HCT116 (cell line): Measurements from ENCODE around the gene CES5A. TPM values are rescaled to one million over a fixed set of nuclear protein-coding genes. Genes with fewer than 3 reads are reported as not detected.

Source experiments
- ATAC-seq: fragments of 200-7000 bp; cut with Tn5 transposase; 2 replicates; pipeline ENCODE4 v1.9.1; 2020; ENCODE audit warnings: mild to moderate bottlenecking, moderate library complexity
- BruUV-seq: library from RNA; stranded (reverse); fragments of 400-500 nt; replicated peaks from 2 replicates; lab custom pipeline; 2021; lab: Mats Ljungman, UMichigan
- CTCF ChIA-PET: fragments of 300-600 bp; sonication (Branson Sonifier 250); formaldehyde crosslinking; loops from one replicate; lab custom pipeline; 2021; ENCODE audit warnings: antibody characterized with exemption; lab: Charles Lee
- POLR2A ChIA-PET: fragments of 300-600, 350-600 bp; sonication (Branson Sonifier 250); formaldehyde crosslinking; loops from one replicate; lab custom pipeline; 2021; ENCODE audit warnings: antibody characterized with exemption; lab: Charles Lee
- RAD21 ChIA-PET, 2 experiments: fragments of 300-600 bp; sonication (Branson Sonifier 250); formaldehyde crosslinking; loops; one replicate each; lab custom pipeline; 2023; ENCODE audit warnings: low total read pairs in 2 of 2; ENCODE audit not compliant: uncharacterized antibody in 2 of 2, unreplicated experiment in 2 of 2, low non-redundant PET in 1 of 2; lab: Charles Lee
- DNase-seq: peaks from one replicate; pipeline ENCODE4 v3.0.0-alpha.2; 2010; ENCODE audit warnings: low read depth, low spot score
- H2AFZ ChIP-seq: fragments of 200-600 bp; shearing (Covaris generic), sonication (generic); 2 replicates; pipeline ENCODE4 v1.6.1; 2017; ENCODE audit warnings: low read depth, mixed run types, mixed read lengths, antibody characterized with exemption, low read length; ENCODE audit not compliant: poor library complexity, severe bottlenecking
- H3K27ac ChIP-seq: 2 replicates; pipeline ENCODE4 v1.5.1; 2012; ENCODE audit warnings: low read depth, low read length
- H3K27me3 ChIP-seq: fragments of 200-600 bp; sonication (generic); 2 replicates; pipeline ENCODE4 v1.6.1; 2016; ENCODE audit warnings: mixed run types, low read length, mixed read lengths; ENCODE audit not compliant: insufficient read depth
- H3K36me3 ChIP-seq, 2 experiments: fragments of 200-500 bp in 1 of 2; fragments of 200-600 bp in 1 of 2; sonication (Bioruptor generic) in 1 of 2; sonication (generic) in 1 of 2; 2 replicates each; pipeline versions ENCODE4 v1.5.1 to v1.6.1; 2014 to 2016; ENCODE audit warnings: low read length in 2 of 2, inconsistent platforms in 1 of 2, mixed read lengths in 1 of 2, mixed run types in 1 of 2; ENCODE audit not compliant: insufficient read depth in 2 of 2, control insufficient read depth in 1 of 2
- H3K4me1 ChIP-seq, 2 experiments: fragments of 200-600 bp in 1 of 2; sonication (generic) in 1 of 2; 2 replicates each; pipeline versions ENCODE4 v1.5.1 to v1.6.1; 2012 to 2017; ENCODE audit warnings: low read length in 2 of 2, inconsistent platforms in 1 of 2, mild to moderate bottlenecking in 1 of 2, mixed read lengths in 1 of 2, mixed run types in 1 of 2, moderate library complexity in 1 of 2; ENCODE audit not compliant: insufficient read depth in 2 of 2, control insufficient read depth in 1 of 2
- H3K4me2 ChIP-seq: fragments of 200-600 bp; sonication (generic); 2 replicates; pipeline ENCODE4 v1.6.1; 2017; ENCODE audit warnings: mixed run types, low read length, mixed read lengths
- H3K4me3 ChIP-seq, 2 experiments: fragments of 200-600 bp in 1 of 2; sonication (generic) in 1 of 2; replicated peaks in 1 of 2; 2 replicates each; pipeline ENCODE4 v1.5.1; 2011 to 2016; ENCODE audit warnings: low read length in 2 of 2, control low read depth in 1 of 2, low read depth in 1 of 2, mild to moderate bottlenecking in 1 of 2, mixed read lengths in 1 of 2, mixed run types in 1 of 2
- H3K79me2 ChIP-seq: fragments of 200-600 bp; sonication (generic); 2 replicates; pipeline ENCODE4 v1.6.1; 2017; ENCODE audit warnings: mild to moderate bottlenecking, mixed run types, low read length, moderate library complexity, mixed read lengths; ENCODE audit not compliant: insufficient read depth
- H3K9ac ChIP-seq: fragments of 200-600 bp; sonication (generic); 2 replicates; pipeline ENCODE4 v1.6.1; 2016; ENCODE audit warnings: low read length, mixed read lengths
- H3K9me2 ChIP-seq: fragments of 200-600 bp; sonication (generic), shearing (Covaris generic); 2 replicates; pipeline ENCODE4 v1.6.1; 2017; ENCODE audit warnings: mixed run types, mild to moderate bottlenecking, moderate library complexity; ENCODE audit not compliant: insufficient read depth
- H3K9me3 ChIP-seq, 2 experiments: fragments of 200-500 bp in 1 of 2; fragments of 200-600 bp in 1 of 2; sonication (Bioruptor generic) in 1 of 2; sonication (generic) in 1 of 2; 2 replicates each; pipeline ENCODE4 v1.6.1; 2014 to 2017; ENCODE audit warnings: low read length in 2 of 2, mixed read lengths in 2 of 2, inconsistent platforms in 1 of 2, low read depth in 1 of 2, mild to moderate bottlenecking in 1 of 2, mixed run types in 1 of 2, moderate library complexity in 1 of 2; ENCODE audit not compliant: control insufficient read depth in 1 of 2, insufficient read depth in 1 of 2
- H4K20me1 ChIP-seq: fragments of 200-600 bp; sonication (generic), shearing (Covaris generic); 2 replicates; pipeline ENCODE4 v1.6.1; 2017; ENCODE audit warnings: mixed run types, mild to moderate bottlenecking, moderate library complexity; ENCODE audit not compliant: insufficient read depth
- CBX3 ChIP-seq: IDR thresholded peaks from 2 replicates; pipeline ENCODE4 v1.6.1; 2012; ENCODE audit warnings: low read depth
- CEBPB ChIP-seq: IDR thresholded peaks from 2 replicates; pipeline ENCODE4 v1.6.1; 2012; ENCODE audit warnings: low read depth
- EGR1 ChIP-seq: IDR thresholded peaks from 2 replicates; pipeline ENCODE4 v1.6.1; 2012; ENCODE audit warnings: low read depth
- POLR2AphosphoS5 ChIP-seq: IDR thresholded peaks from 2 replicates; pipeline ENCODE4 v1.6.1; 2011; ENCODE audit warnings: mild to moderate bottlenecking, low read depth, low read length, moderate library complexity
- RAD21 ChIP-seq: IDR thresholded peaks from 2 replicates; pipeline ENCODE4 v1.6.1; 2012; ENCODE audit warnings: low read depth, mild to moderate bottlenecking
- SIN3A ChIP-seq: IDR thresholded peaks from 2 replicates; pipeline ENCODE4 v1.6.1; 2012; ENCODE audit warnings: low read depth
- SP1 ChIP-seq: IDR thresholded peaks from 2 replicates; pipeline ENCODE4 v1.6.1; 2012; ENCODE audit warnings: low read depth
- SRF ChIP-seq: IDR thresholded peaks from 2 replicates; pipeline ENCODE4 v1.6.1; 2012; ENCODE audit warnings: low read depth
- ZNF274 ChIP-seq: fragments of 200-500 bp; sonication (Bioruptor generic); IDR thresholded peaks from 2 replicates; pipeline ENCODE4 v1.6.1; 2014; ENCODE audit warnings: mild to moderate bottlenecking, low read depth, low read length, inconsistent platforms
- intact Hi-C: fragments of 100-400 bp; cut with micrococcal nuclease; formaldehyde crosslinking; loops from 2 replicates; pipeline ENCODE4 v1.10.0; 2022
- total RNA-seq: library from RNA; stranded (reverse); gene quantifications from one replicate; pipeline ENCODE4 v1.2.1, GENCODE V29; 2021; ENCODE audit not compliant: unreplicated experiment
- TF ChIP-seq, protein P1 (sequence below), 3 experiments: fragments of 200-600 bp in 1 of 3; sonication (generic) in 1 of 3; IDR thresholded peaks in 2 of 3; conservative IDR thresholded peaks in 1 of 3; 2 replicates each; pipeline ENCODE4 v1.5.1; 2012 to 2017; ENCODE audit warnings: low read depth in 2 of 3, low read length in 2 of 3, antibody characterized with exemption in 1 of 3, borderline replicate concordance in 1 of 3, control low read depth in 1 of 3, mild to moderate bottlenecking in 1 of 3, mixed read lengths in 1 of 3, mixed run types in 1 of 3, moderate library complexity in 1 of 3; ENCODE audit not compliant: insufficient read depth in 1 of 3

The CES5A gene
- total RNA-seq, 1 experiment from 2014 or later: not detected

DNA sequence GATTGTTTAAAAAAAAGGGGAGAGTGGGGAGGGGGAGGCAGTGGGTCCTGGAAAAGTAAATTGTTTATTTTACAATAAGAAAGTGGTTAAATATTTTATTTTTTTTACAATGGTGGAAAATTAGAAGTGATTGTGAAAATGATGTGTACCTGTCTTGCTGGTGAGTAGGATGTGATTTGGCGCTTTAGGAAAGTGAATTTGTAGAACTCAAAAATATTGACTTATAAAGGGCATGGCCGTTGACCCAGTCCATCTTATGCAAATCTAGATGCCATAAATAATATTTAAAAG is 32.1 kb downstream of the CES5A start:
- ChIA-PET RAD21 (no interaction called here), POLR2A (no interaction called here), CTCF (no interaction called here)
- no peak overlapping the region for H3K9ac ChIP-seq
- no peak overlapping the region for H3K27ac ChIP-seq
- ATAC-seq (no peak), DNase-seq (no peak)
- peaks cover 27% of the 10 kb centered on the region for H3K27me3 ChIP-seq
- no peak overlapping the region for H3K4me3 ChIP-seq
- TF ChIP-seq SRF: no peak
- no peak for TF ChIP-seq RAD21
- TF ChIP-seq, protein P1, sequence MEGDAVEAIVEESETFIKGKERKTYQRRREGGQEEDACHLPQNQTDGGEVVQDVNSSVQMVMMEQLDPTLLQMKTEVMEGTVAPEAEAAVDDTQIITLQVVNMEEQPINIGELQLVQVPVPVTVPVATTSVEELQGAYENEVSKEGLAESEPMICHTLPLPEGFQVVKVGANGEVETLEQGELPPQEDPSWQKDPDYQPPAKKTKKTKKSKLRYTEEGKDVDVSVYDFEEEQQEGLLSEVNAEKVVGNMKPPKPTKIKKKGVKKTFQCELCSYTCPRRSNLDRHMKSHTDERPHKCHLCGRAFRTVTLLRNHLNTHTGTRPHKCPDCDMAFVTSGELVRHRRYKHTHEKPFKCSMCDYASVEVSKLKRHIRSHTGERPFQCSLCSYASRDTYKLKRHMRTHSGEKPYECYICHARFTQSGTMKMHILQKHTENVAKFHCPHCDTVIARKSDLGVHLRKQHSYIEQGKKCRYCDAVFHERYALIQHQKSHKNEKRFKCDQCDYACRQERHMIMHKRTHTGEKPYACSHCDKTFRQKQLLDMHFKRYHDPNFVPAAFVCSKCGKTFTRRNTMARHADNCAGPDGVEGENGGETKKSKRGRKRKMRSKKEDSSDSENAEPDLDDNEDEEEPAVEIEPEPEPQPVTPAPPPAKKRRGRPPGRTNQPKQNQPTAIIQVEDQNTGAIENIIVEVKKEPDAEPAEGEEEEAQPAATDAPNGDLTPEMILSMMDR (IDR thresholded peaks at IDR 0.05 in 2 of 3, conservative IDR thresholded peaks at IDR 0.05 in 1 of 3; ENCODE audit: borderline replicate concordance in 1 of 3, insufficient read depth in 1 of 3, low read depth in 2 of 3, low read length in 2 of 3): no peak
- TF ChIP-seq SP1: no peak
- TF ChIP-seq CBX3: no peak
- TF ChIP-seq CEBPB: no peak
- TF ChIP-seq EGR1: no peak
- no peak for TF ChIP-seq SIN3A
- no peak for TF ChIP-seq ZNF274
- no peak for TF ChIP-seq POLR2AphosphoS5
- no peaks in the 10 kb centered on the region for H4K20me1 ChIP-seq
- BruUV-seq: no TSS peak
- H2AFZ ChIP-seq: no peak overlapping the region
- H3K36me3 ChIP-seq: no peaks in the 10 kb centered on the region
- H3K9me3 ChIP-seq: no peaks in the 10 kb centered on the region
- no peak overlapping the region for H3K4me2 ChIP-seq
- H3K79me2 ChIP-seq: no peaks in the 10 kb centered on the region
- H3K9me2 ChIP-seq: no peaks in the 10 kb centered on the region
- intact Hi-C loops: loop anchor here (1.0 to 5.0 kb wide), 3 partner anchors 131 to 378 kb away; no protein-coding TSS in a partner anchor
- H3K4me1 ChIP-seq: no peaks in the 10 kb centered on the region
